Ovary (tissue), 10 donors: ENCODE measurements around the gene CCDC196. TPM values are rescaled to one million over a fixed set of nuclear protein-coding genes. Genes with fewer than 3 reads are reported as not detected.

Experiments used
- DNase-seq, 5 donors: peaks; one replicate each; pipeline ENCODE4 v3.0.0-alpha.2; 2019 to 2020
- H3K27ac ChIP-seq, 2 donors: fragments of 200-600 bp; one replicate each; pipeline versions ENCODE4 v1.5.1 to v1.8.0; 2019 to 2022
- H3K27me3 ChIP-seq: fragments of 200-600 bp; one replicate; pipeline ENCODE4 v1.8.0; 2022
- H3K36me3 ChIP-seq: fragments of 200-600 bp; sonication (generic); one replicate; pipeline ENCODE4 v1.5.1; 2019
- H3K4me1 ChIP-seq: one replicate; pipeline ENCODE4 v1.8.1; 2013; ENCODE audit warnings: mild to moderate bottlenecking, moderate library complexity; ENCODE audit not compliant: insufficient read depth
- H3K4me3 ChIP-seq: fragments of 200-600 bp; sonication (generic); one replicate; pipeline ENCODE4 v1.5.1; 2017
- H3K9me3 ChIP-seq, 2 donors: fragments of 200-600 bp in 1 of 2; sonication (generic) in 1 of 2; one replicate each; pipeline versions ENCODE4 v1.5.1 to v1.8.1; 2013 to 2019; ENCODE audit warnings: mild to moderate bottlenecking in 1 of 2, moderate library complexity in 1 of 2
- CTCF ChIP-seq, 3 donors: fragments of 450-650 bp in 2 of 3; fragments of 200-600 bp in 1 of 3; IDR thresholded peaks; one replicate each; pipeline versions ENCODE4 v1.5.1 to v1.8.0; 2016 to 2022; ENCODE audit warnings: antibody characterized with exemption in 3 of 3, mild to moderate bottlenecking in 1 of 3
- EP300 ChIP-seq: sonication (generic); formaldehyde crosslinking; IDR thresholded peaks from one replicate; pipeline ENCODE4 v1.6.1; 2017; ENCODE audit warnings: antibody characterized with exemption
- POLR2A ChIP-seq: fragments of 450-650 bp; IDR thresholded peaks from one replicate; pipeline ENCODE4 v1.6.1; 2017; ENCODE audit warnings: antibody characterized with exemption, mild to moderate bottlenecking, moderate library complexity
- WGBS, 3 donors: extraction: QIAGEN DNeasy Blood & Tissue Kit in 1 of 3; methylation state at CpG; one replicate each; pipeline versions ENCODE4 v1.1.5 to v1.1.7; 2013 to 2017; 5-methylcytosine and 5-hydroxymethylcytosine counted together
- intact Hi-C, 4 donors: fragments of 100-400 bp; cut with DNase I; formaldehyde crosslinking; loops; one replicate each; pipeline versions ENCODE4 v1.11.0 to v1.15.1; 2022 to 2023
- long read RNA-seq, 3 donors: library from polyadenylated mRNA in 2 of 3; unstranded in 2 of 3; transcript quantifications; one replicate each; pipeline ENCODE4 v2.0.0 and lab custom pipeline, GENCODE V29; 2021 to 2026
- polyA plus RNA-seq, 2 donors: library from polyadenylated mRNA; stranded (reverse); fragments of 200-250 nt in 1 of 2; fragments of 350-450 nt in 1 of 2; fragmentation: Illumina TruSeq in 1 of 2; extraction: RNeasy Lipid Tissue Mini Kit (QIAGEN cat#74804) in 1 of 2; gene quantifications; one replicate each; pipeline ENCODE4 v1.2.3, GENCODE V29; 2013 to 2014
- total RNA-seq, 7 donors: library from RNA; depleted of rRNA in 2 of 7; stranded (reverse); fragments of >200 nt in 2 of 7; fragmentation: NEBNext Ultra II Directional in 3 of 7; extraction: Animal tissue kit (Norgen Biotek cat#: 25700) in 3 of 7; gene quantifications; one replicate each; pipeline versions ENCODE4 v1.1.0 to v1.2.4, GENCODE V29; 2016 to 2023
- donor health status: DM: no; HTN: no; CAD: no; lungs with moderate emphysema.
- donor health status: DM: no; HTN: no; CAD: no.
- donor health status: Bipolar disorder and iron deficiency.
- donor health status: DM: yes; HTN: yes; CAD: no.
- donor health status: DM: no; HTN: no; CAD: no.
- donor health status: DM: yes; HTN: yes; CAD: no.

Gene CCDC196
- total RNA-seq (not detected), polyA plus RNA-seq (not detected)
- long read RNA-seq, donor 1, partial matches to known transcripts: 0 of 1 reads
- long read RNA-seq, donor 1, other reads (novel, unspliced or antisense): 1 of 1 reads
- long read RNA-seq, donor 2: 0 reads
- long read RNA-seq, donor 3: 0 reads

- intact Hi-C loops: no loop called here
- no peak within 1 kb of the TSS for H3K4me3 ChIP-seq
- DNase-seq: no peak
- H3K4me1 ChIP-seq: peaks cover 1% of the 10 kb centered on the region
- no peaks in the 10 kb centered on the region for H3K9me3 ChIP-seq
- H3K27ac ChIP-seq: no peak within 1 kb of the TSS
- H3K27me3 ChIP-seq: no peaks in the 10 kb centered on the region
- no peak for TF ChIP-seq CTCF (IDR thresholded peaks at IDR 0.05)
- TF ChIP-seq POLR2A: no peak
- TF ChIP-seq EP300: no peak
- H3K36me3 ChIP-seq: no peaks in the 10 kb centered on the region
- WGBS, 3 donors: 85 to 87% (median 86%) methylated on average over 2 of the region's 2 CpGs
These were observed at the start of gene CCDC196 for GRCh38 chr14:66485910-66486421. Gene CCDC196, plus strand, starts transcription at chr14:66486371. Its CDS starts 132 bp downstream, at chr14:66486503.

- intact Hi-C loops: no loop called here
- Histone ChIP-seq H3K4me1 (no peaks in the 10 kb centered on the region), H3K4me3 (no peak overlapping the region), H3K27ac (no peak overlapping the region), H3K36me3 (no peaks in the 10 kb centered on the region), H3K27me3 (no peaks in the 10 kb centered on the region), H3K9me3 (no peaks in the 10 kb centered on the region)
- 77 to 84% (median 80%) methylated on average over 5 of the region's 5 CpGs for WGBS, 3 donors
- no peak for TF ChIP-seq CTCF (IDR thresholded peaks at IDR 0.05)
- no peak for TF ChIP-seq EP300
- no peak for TF ChIP-seq POLR2A
- DNase-seq: no peak
These were observed 45.4 kb upstream of the CCDC196 start for GRCh38 chr14:66440801-66441200.

- Histone ChIP-seq H3K36me3 (no peaks in the 10 kb centered on the region), H3K27ac (no peak overlapping the region), H3K4me1 (no peaks in the 10 kb centered on the region), H3K27me3 (no peaks in the 10 kb centered on the region), H3K4me3 (no peak overlapping the region), H3K9me3 (no peaks in the 10 kb centered on the region)
- intact Hi-C loops: no loop called here
- no peak for TF ChIP-seq POLR2A
- TF ChIP-seq CTCF (IDR thresholded peaks at IDR 0.05): no peak
- TF ChIP-seq EP300: no peak
- 16 to 25% (median 21%) methylated on average over 4 of the region's 4 CpGs for WGBS, 3 donors
- DNase-seq: no peak
These were observed 43.1 kb upstream of the CCDC196 start for GRCh38 chr14:66442953-66443571.

- no peak for TF ChIP-seq CTCF (IDR thresholded peaks at IDR 0.05)
- no peak for TF ChIP-seq POLR2A
- TF ChIP-seq EP300: no peak
- intact Hi-C loops: no loop called here
- no peaks in the 10 kb centered on the region for H3K4me1 ChIP-seq
- WGBS, 3 donors: 51 to 61% (median 58%) methylated on average over 2 of the region's 2 CpGs
- H3K27ac ChIP-seq: no peak overlapping the region
- no peaks in the 10 kb centered on the region for H3K36me3 ChIP-seq
- H3K9me3 ChIP-seq: no peaks in the 10 kb centered on the region
- no peaks in the 10 kb centered on the region for H3K27me3 ChIP-seq
- no peak overlapping the region for H3K4me3 ChIP-seq
- no peak for DNase-seq
These were observed 42.4 kb upstream of the CCDC196 start for GRCh38 chr14:66443785-66444184.
